Measurements from ENCODE around the gene NTNG2. TPM values are rescaled to one million over a fixed set of nuclear protein-coding genes. Genes with fewer than 3 reads are reported as not detected.

The NTNG2 gene
- total and polyA plus RNA-seq, 2 of the 13 experiments (the other 11 are each of a cell fraction or from before 2014, with no cell fraction given) = 0.02 to 0.36 TPM

- TF ChIP-seq ZNF687 (CRISPR knock-in tag; IDR thresholded peaks at IDR 0.05) (peak; percentile 44; the same call in 1 of the 2 replicates), SP4 (CRISPR knock-in tag; IDR thresholded peaks at IDR 0.05) (0 out of 2 replicates have a peak, but pooled peaks have one; percentile 11), ZNF768 (CRISPR knock-in tag; IDR thresholded peaks at IDR 0.05) (0 out of 2 replicates have a peak, but pooled peaks have one; percentile 38), MTF2 (CRISPR knock-in tag; IDR thresholded peaks at IDR 0.05; ENCODE audit: borderline replicate concordance) (0 out of 2 replicates have a peak, but pooled peaks have one; percentile 56), ZBTB39 (CRISPR knock-in tag; IDR thresholded peaks at IDR 0.05) (no peak), CHCHD3 (CRISPR knock-in tag; IDR thresholded peaks at IDR 0.05) (0 out of 2 replicates have a peak, but pooled peaks have one; percentile 0), ARNT2 (CRISPR knock-in tag; IDR thresholded peaks at IDR 0.05; ENCODE audit: low read depth) (peak; percentile 40; the same call in 1 of the 2 replicates), ZNF501 (CRISPR knock-in tag; IDR thresholded peaks at IDR 0.05) (no peak), MYPOP (CRISPR knock-in tag; IDR thresholded peaks at IDR 0.05) (0 out of 2 replicates have a peak, but pooled peaks have one; percentile 24), NFKB2 (CRISPR knock-in tag; IDR thresholded peaks at IDR 0.05; ENCODE audit: borderline replicate concordance) (peak; percentile 28; the same call in 1 of the 2 replicates), SOX6 (IDR thresholded peaks at IDR 0.05) (no peak), SOX6 (CRISPR knock-in tag; IDR thresholded peaks at IDR 0.05) (no peak)
These were observed 79.6 kb downstream of the NTNG2 start (continued) for GRCh38 chr9:132241483-132241839.

Measured in HepG2 (cell line).